ENCODE data around the gene PLA2G4B.
A peak's percentile ranks its signal among the peaks of the same experiment; 100 is the strongest.
"Not testable (repeated sequence)": the region's sequence is repeated elsewhere in the genome, so short reads cannot be mapped to it uniquely, and the experiment has no call there.

The PLA2G4B gene

GRCh38 chr15:41827880-41828806 lies 10.5 kb upstream of the PLA2G4B start, which contains the start of gene JMJD7:
JMJD7 (plus strand) TSS chr15:41828092; CDS start chr15:41828125, 33 bp downstream.
- Histone ChIP-seq H3K27ac (ENCODE audit: low read length) (peak within 1 kb of the TSS; percentile 66), H3K27me3 (ENCODE audit: control insufficient read depth in 1 of 2, insufficient read depth in 2 of 2, low read length in 2 of 2) (no peaks in the 10 kb centered on the region), H3K4me3 (ENCODE audit: low read length in 2 of 2) (peak within 1 kb of the TSS; percentile 73 to 92)

GRCh38 chr15:41828807-41829141 lies 9.9 kb upstream of the PLA2G4B start:
- Histone ChIP-seq H3K4me3 (ENCODE audit: low read length in 2 of 2) (peak overlapping the region; percentile 73 to 92), H3K4me1 (ENCODE audit: control insufficient read depth, insufficient read depth, low read length) (peaks cover 18% of the 10 kb centered on the region), H3K9ac (ENCODE audit: low read length in 2 of 2) (peak overlapping the region; percentile 91 to 93), H3K9me3 (ENCODE audit: control insufficient read depth in 2 of 2, low read length in 2 of 2) (no peaks in the 10 kb centered on the region), H3K27ac (ENCODE audit: low read length) (peak overlapping the region; percentile 66), H3K36me3 (ENCODE audit: control insufficient read depth in 2 of 2, insufficient read depth in 2 of 2, low read length in 2 of 2) (peaks cover 11 to 14% of the 10 kb centered on the region in 2 donors), H3K27me3 (ENCODE audit: control insufficient read depth in 1 of 2, insufficient read depth in 2 of 2, low read length in 2 of 2) (no peaks in the 10 kb centered on the region)

More at GRCh38 chr15:41827880-41828806, 10.5 kb upstream of the PLA2G4B start, which contains the start of gene JMJD7:
- Histone ChIP-seq H3K9ac (ENCODE audit: low read length in 2 of 2) (peak within 1 kb of the TSS; percentile 91 to 93), H3K4me1 (ENCODE audit: control insufficient read depth, insufficient read depth, low read length) (peaks cover 18% of the 10 kb centered on the region), H3K36me3 (ENCODE audit: control insufficient read depth in 2 of 2, insufficient read depth in 2 of 2, low read length in 2 of 2) (peaks cover 17 to 19% of the 10 kb centered on the region in 2 donors), H3K9me3 (ENCODE audit: control insufficient read depth in 2 of 2, low read length in 2 of 2) (no peaks in the 10 kb centered on the region)

- Histone ChIP-seq H3K9ac (ENCODE audit: low read length in 2 of 2) (no peak overlapping the region), H3K4me3 (ENCODE audit: low read length in 2 of 2) (no peak overlapping the region), H3K4me1 (ENCODE audit: control insufficient read depth, insufficient read depth, low read length) (peaks cover 18% of the 10 kb centered on the region), H3K9me3 (ENCODE audit: control insufficient read depth in 2 of 2, low read length in 2 of 2) (no peaks in the 10 kb centered on the region), H3K36me3 (ENCODE audit: control insufficient read depth in 2 of 2, insufficient read depth in 2 of 2, low read length in 2 of 2) (peaks cover 2 to 10% of the 10 kb centered on the region in 2 donors), H3K27me3 (ENCODE audit: control insufficient read depth in 1 of 2, insufficient read depth in 2 of 2, low read length in 2 of 2) (no peaks in the 10 kb centered on the region), H3K27ac (ENCODE audit: low read length) (no peak overlapping the region)
Measured at GRCh38 chr15:41829959-41830646, 8.5 kb upstream of the PLA2G4B start.

- H3K27ac ChIP-seq (ENCODE audit: low read length); H3K4me3 ChIP-seq (ENCODE audit: low read length in 2 of 2); H3K9me3 ChIP-seq (ENCODE audit: control insufficient read depth in 2 of 2, low read length in 2 of 2); H3K27me3 ChIP-seq (ENCODE audit: control insufficient read depth in 1 of 2, insufficient read depth in 2 of 2, low read length in 2 of 2); H3K9ac ChIP-seq (ENCODE audit: low read length in 2 of 2): not testable (repeated sequence)
- Histone ChIP-seq H3K36me3 (ENCODE audit: control insufficient read depth in 2 of 2, insufficient read depth in 2 of 2, low read length in 2 of 2) (peaks cover under 1 to 10% of the 10 kb centered on the region in 2 donors), H3K4me1 (ENCODE audit: control insufficient read depth, insufficient read depth, low read length) (peaks cover 18% of the 10 kb centered on the region)
Measured at GRCh38 chr15:41831291-41831690, 7.4 kb upstream of the PLA2G4B start.

GRCh38 chr15:41832208-41832607 lies 6.4 kb upstream of the PLA2G4B start:
- H3K4me1 ChIP-seq (ENCODE audit: control insufficient read depth, insufficient read depth, low read length): peaks cover 17% of the 10 kb centered on the region
- no peak overlapping the region for H3K27ac ChIP-seq (ENCODE audit: low read length)
- no peaks in the 10 kb centered on the region for H3K9me3 ChIP-seq (ENCODE audit: control insufficient read depth in 2 of 2, low read length in 2 of 2)
- no peaks in the 10 kb centered on the region for H3K27me3 ChIP-seq (ENCODE audit: control insufficient read depth in 1 of 2, insufficient read depth in 2 of 2, low read length in 2 of 2)
- H3K36me3 ChIP-seq (ENCODE audit: control insufficient read depth in 2 of 2, insufficient read depth in 2 of 2, low read length in 2 of 2): peaks cover 0 to 17% of the 10 kb centered on the region in 2 donors
- no peak overlapping the region for H3K9ac ChIP-seq (ENCODE audit: low read length in 2 of 2)
- no peak overlapping the region for H3K4me3 ChIP-seq (ENCODE audit: low read length in 2 of 2)

GRCh38 chr15:41832875-41833274 lies 5.8 kb upstream of the PLA2G4B start:
- H3K4me1 ChIP-seq (ENCODE audit: control insufficient read depth, insufficient read depth, low read length): peaks cover 12% of the 10 kb centered on the region
- H3K27ac ChIP-seq (ENCODE audit: low read length): no peak overlapping the region
- peaks cover 0 to 17% of the 10 kb centered on the region in 2 donors for H3K36me3 ChIP-seq (ENCODE audit: control insufficient read depth in 2 of 2, insufficient read depth in 2 of 2, low read length in 2 of 2)

GRCh38 chr15:41834096-41834495 lies 4.6 kb upstream of the PLA2G4B start:
- no peaks in the 10 kb centered on the region for H3K9me3 ChIP-seq (ENCODE audit: control insufficient read depth in 2 of 2, low read length in 2 of 2)

More at GRCh38 chr15:41832875-41833274, 5.8 kb upstream of the PLA2G4B start:
- no peaks in the 10 kb centered on the region for H3K9me3 ChIP-seq (ENCODE audit: control insufficient read depth in 2 of 2, low read length in 2 of 2)
- no peak overlapping the region for H3K4me3 ChIP-seq (ENCODE audit: low read length in 2 of 2)
- H3K9ac ChIP-seq (ENCODE audit: low read length in 2 of 2): no peak overlapping the region
- H3K27me3 ChIP-seq (ENCODE audit: control insufficient read depth in 1 of 2, insufficient read depth in 2 of 2, low read length in 2 of 2): no peaks in the 10 kb centered on the region

GRCh38 chr15:41836073-41836472 lies 2.6 kb upstream of the PLA2G4B start:
- Histone ChIP-seq H3K36me3 (ENCODE audit: control insufficient read depth in 2 of 2, insufficient read depth in 2 of 2, low read length in 2 of 2) (peaks cover 4 to 23% of the 10 kb centered on the region in 2 donors), H3K9me3 (ENCODE audit: control insufficient read depth in 2 of 2, low read length in 2 of 2) (no peaks in the 10 kb centered on the region), H3K4me1 (ENCODE audit: control insufficient read depth, insufficient read depth, low read length) (no peaks in the 10 kb centered on the region), H3K27me3 (ENCODE audit: control insufficient read depth in 1 of 2, insufficient read depth in 2 of 2, low read length in 2 of 2) (no peaks in the 10 kb centered on the region), H3K27ac (ENCODE audit: low read length) (no peak overlapping the region), H3K4me3 (ENCODE audit: low read length in 2 of 2) (no peak overlapping the region), H3K9ac (ENCODE audit: low read length in 2 of 2) (no peak overlapping the region)

More at GRCh38 chr15:41834096-41834495, 4.6 kb upstream of the PLA2G4B start:
- Histone ChIP-seq H3K27ac (ENCODE audit: low read length) (no peak overlapping the region), H3K4me3 (ENCODE audit: low read length in 2 of 2) (no peak overlapping the region), H3K36me3 (ENCODE audit: control insufficient read depth in 2 of 2, insufficient read depth in 2 of 2, low read length in 2 of 2) (peaks cover 0 to 17% of the 10 kb centered on the region in 2 donors), H3K9ac (ENCODE audit: low read length in 2 of 2) (no peak overlapping the region), H3K4me1 (ENCODE audit: control insufficient read depth, insufficient read depth, low read length) (peaks cover 2% of the 10 kb centered on the region), H3K27me3 (ENCODE audit: control insufficient read depth in 1 of 2, insufficient read depth in 2 of 2, low read length in 2 of 2) (no peaks in the 10 kb centered on the region)

GRCh38 chr15:41836713-41837454 lies 1.8 kb upstream of the PLA2G4B start:
- Histone ChIP-seq H3K27ac (ENCODE audit: low read length) (no peak overlapping the region), H3K36me3 (ENCODE audit: control insufficient read depth in 2 of 2, insufficient read depth in 2 of 2, low read length in 2 of 2) (peaks cover 4 to 24% of the 10 kb centered on the region in 2 donors), H3K4me1 (ENCODE audit: control insufficient read depth, insufficient read depth, low read length) (no peaks in the 10 kb centered on the region), H3K9me3 (ENCODE audit: control insufficient read depth in 2 of 2, low read length in 2 of 2) (no peaks in the 10 kb centered on the region), H3K27me3 (ENCODE audit: control insufficient read depth in 1 of 2, insufficient read depth in 2 of 2, low read length in 2 of 2) (no peaks in the 10 kb centered on the region), H3K9ac (ENCODE audit: low read length in 2 of 2) (no peak overlapping the region), H3K4me3 (ENCODE audit: low read length in 2 of 2) (no peak overlapping the region)

GRCh38 chr15:41839781-41840491 lies 1.3 kb downstream of the PLA2G4B start:
- Histone ChIP-seq H3K4me1 (ENCODE audit: control insufficient read depth, insufficient read depth, low read length) (no peaks in the 10 kb centered on the region), H3K27me3 (ENCODE audit: control insufficient read depth in 1 of 2, insufficient read depth in 2 of 2, low read length in 2 of 2) (no peaks in the 10 kb centered on the region), H3K9ac (ENCODE audit: low read length in 2 of 2) (no peak overlapping the region), H3K36me3 (ENCODE audit: control insufficient read depth in 2 of 2, insufficient read depth in 2 of 2, low read length in 2 of 2) (peaks cover 4 to 23% of the 10 kb centered on the region in 2 donors), H3K4me3 (ENCODE audit: low read length in 2 of 2) (no peak overlapping the region), H3K27ac (ENCODE audit: low read length) (no peak overlapping the region), H3K9me3 (ENCODE audit: control insufficient read depth in 2 of 2, low read length in 2 of 2) (no peaks in the 10 kb centered on the region)
